ENCODE data around the gene NUP210.
A peak's percentile ranks its signal among the peaks of the same experiment; 100 is the strongest.

The NUP210 gene

GRCh38 chr3:13319564-13320220, 100.4 kb downstream of the NUP210 start:
- DNase-seq (ENCODE audit: low read depth), result no peak

- DNase-seq (ENCODE audit: low read depth), result no peak
Measured at GRCh38 chr3:13318626-13319470, 101.3 kb downstream of the NUP210 start.

GRCh38 chr3:13317596-13318320, 102.4 kb downstream of the NUP210 start:
- DNase-seq (ENCODE audit: low read depth), result no peak

GRCh38 chr3:13316603-13317002, 103.5 kb downstream of the NUP210 start:
- DNase-seq (ENCODE audit: low read depth), result no peak

GRCh38 chr3:13314877-13315276, 105.2 kb downstream of the NUP210 start:
- DNase-seq (ENCODE audit: low read depth), result no peak

- DNase-seq (ENCODE audit: low read depth), result no peak
Measured at GRCh38 chr3:13313813-13314212, 106.3 kb downstream of the NUP210 start.

- DNase-seq (ENCODE audit: low read depth), result no peak
Measured at GRCh38 chr3:13309004-13309403, 111.1 kb downstream of the NUP210 start.

- DNase-seq (ENCODE audit: low read depth), result no peak
Measured at GRCh38 chr3:13308380-13308801, 111.7 kb downstream of the NUP210 start.

GRCh38 chr3:13307041-13307440, 113.1 kb downstream of the NUP210 start:
- DNase-seq (ENCODE audit: low read depth), result no peak

GRCh38 chr3:13305623-13306022, 114.5 kb downstream of the NUP210 start:
- no peak for DNase-seq (ENCODE audit: low read depth)

- DNase-seq (ENCODE audit: low read depth), result no peak
Measured at GRCh38 chr3:13303410-13303809, 116.7 kb downstream of the NUP210 start.

- DNase-seq (ENCODE audit: low read depth), result peak; percentile 10
Measured at GRCh38 chr3:13301286-13301987, 118.7 kb downstream of the NUP210 start.

- no peak for DNase-seq (ENCODE audit: low read depth)
Measured at GRCh38 chr3:13300546-13301285, 119.4 kb downstream of the NUP210 start.

- DNase-seq (ENCODE audit: low read depth), result no peak
Measured at GRCh38 chr3:13299531-13300155, 120.5 kb downstream of the NUP210 start.

GRCh38 chr3:13296662-13297061, 123.5 kb downstream of the NUP210 start:
- DNase-seq (ENCODE audit: low read depth), result no peak

- no peak for DNase-seq (ENCODE audit: low read depth)
Measured at GRCh38 chr3:13294442-13295351, 125.4 kb downstream of the NUP210 start.

- DNase-seq (ENCODE audit: low read depth), result no peak
Measured at GRCh38 chr3:13292375-13292774, 127.7 kb downstream of the NUP210 start.

- no peak for DNase-seq (ENCODE audit: low read depth)
Measured at GRCh38 chr3:13290941-13291340, 129.2 kb downstream of the NUP210 start.

GRCh38 chr3:13289771-13290285, 130.3 kb downstream of the NUP210 start:
- no peak for DNase-seq (ENCODE audit: low read depth)

All from GM04504 (cell line).